HPDE6-E6E7 (cell line): ENCODE results near the gene DLX3.
A peak's percentile ranks its signal among the peaks of the same experiment; 100 is the strongest.

ENCODE experiments used
- DNase-seq: peaks from one replicate; pipeline ENCODE4 v3.0.0; 2011; ENCODE audit warnings: missing footprints; ENCODE audit errors: extremely low spot score

The DLX3 gene

DNA sequence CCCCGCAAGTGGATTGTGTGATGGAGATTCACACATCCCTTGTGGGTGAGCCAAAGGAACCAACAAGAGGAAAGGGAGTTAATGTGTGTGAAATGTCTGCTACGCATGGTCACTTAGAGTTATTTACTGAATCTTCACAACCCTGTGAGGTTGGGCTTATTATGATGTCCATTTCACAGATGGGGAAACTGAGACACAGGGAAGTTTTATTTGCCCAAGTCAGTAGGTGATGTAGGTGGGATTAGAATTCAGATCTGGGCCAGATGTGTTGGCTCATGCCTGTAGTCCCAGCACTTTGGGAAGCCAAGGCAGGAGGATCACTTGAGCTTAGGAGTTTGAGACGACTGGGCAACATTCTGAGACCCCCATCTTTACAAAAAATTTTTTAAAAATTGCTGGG lies 37.7 kb downstream of the DLX3 start:
- no peak for DNase-seq

DNA sequence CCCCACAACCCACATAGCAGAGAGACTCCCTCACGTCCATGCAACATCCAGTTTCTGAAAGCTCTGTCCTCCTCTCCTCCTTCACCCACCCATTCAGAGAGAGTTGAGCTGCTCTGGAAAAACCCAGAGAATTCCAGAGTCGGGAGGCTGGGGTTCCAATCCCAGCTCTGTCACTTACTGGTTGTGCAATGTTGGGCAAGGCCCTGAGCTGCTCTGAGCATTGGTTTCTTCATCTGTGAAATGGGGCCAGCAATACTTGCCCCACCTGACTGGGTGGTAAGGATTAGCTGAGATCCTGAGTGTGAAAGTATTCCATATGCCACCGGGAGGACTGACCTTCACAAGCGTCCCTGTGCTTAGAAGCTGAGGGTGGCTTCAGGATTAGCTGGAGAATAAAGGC lies 38.2 kb downstream of the DLX3 start:
- DNase-seq: no peak

DNA sequence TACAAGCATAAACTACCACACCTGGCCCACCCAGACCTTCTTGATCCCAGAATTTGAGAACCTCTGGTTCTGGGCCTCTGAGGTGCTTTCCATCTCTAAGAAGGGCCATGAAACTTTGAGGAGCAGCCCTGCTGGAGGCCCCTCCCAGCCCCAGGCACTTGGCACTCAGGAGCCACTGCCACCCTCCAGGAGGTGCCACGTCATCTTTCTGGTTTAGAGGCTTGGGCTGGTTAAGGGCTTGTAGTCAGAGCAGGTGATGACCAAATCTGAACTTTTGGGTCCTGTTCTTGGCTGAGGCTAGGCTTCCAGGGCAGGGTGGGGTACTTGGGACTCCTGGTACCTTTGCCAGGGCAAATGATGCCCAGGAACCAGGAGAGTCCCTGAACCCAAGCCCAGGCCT lies 39.9 kb downstream of the DLX3 start:
- DNase-seq: no peak

DNA sequence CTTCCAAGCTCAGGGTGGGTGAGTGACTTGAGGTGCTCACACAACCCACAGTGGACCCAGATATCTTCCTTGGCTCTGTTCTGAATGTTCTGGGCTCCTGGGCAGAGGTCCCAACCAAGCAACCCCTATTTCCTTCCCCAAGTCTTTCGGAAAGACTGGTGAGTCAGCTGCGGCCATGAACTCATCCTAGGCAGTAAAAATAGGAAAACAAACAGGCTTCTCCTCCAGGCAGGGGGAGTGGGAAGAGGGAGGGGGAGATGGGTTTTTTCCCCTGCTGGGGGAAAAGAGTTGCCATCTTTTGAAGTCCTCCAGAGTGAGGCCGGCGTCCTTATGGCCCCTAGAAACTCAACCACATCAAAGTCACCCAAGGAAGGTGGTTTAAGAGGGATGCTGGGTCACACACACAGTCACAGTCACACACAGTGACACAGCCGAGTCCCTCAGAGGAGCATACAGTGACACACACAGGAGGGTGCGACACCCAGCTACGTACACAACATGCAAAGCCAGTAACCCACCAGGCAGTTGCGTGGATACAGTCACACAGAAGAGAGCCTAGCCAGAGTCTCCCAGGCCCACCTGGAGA lies 42.0 kb downstream of the DLX3 start:
- no peak for DNase-seq

DNA sequence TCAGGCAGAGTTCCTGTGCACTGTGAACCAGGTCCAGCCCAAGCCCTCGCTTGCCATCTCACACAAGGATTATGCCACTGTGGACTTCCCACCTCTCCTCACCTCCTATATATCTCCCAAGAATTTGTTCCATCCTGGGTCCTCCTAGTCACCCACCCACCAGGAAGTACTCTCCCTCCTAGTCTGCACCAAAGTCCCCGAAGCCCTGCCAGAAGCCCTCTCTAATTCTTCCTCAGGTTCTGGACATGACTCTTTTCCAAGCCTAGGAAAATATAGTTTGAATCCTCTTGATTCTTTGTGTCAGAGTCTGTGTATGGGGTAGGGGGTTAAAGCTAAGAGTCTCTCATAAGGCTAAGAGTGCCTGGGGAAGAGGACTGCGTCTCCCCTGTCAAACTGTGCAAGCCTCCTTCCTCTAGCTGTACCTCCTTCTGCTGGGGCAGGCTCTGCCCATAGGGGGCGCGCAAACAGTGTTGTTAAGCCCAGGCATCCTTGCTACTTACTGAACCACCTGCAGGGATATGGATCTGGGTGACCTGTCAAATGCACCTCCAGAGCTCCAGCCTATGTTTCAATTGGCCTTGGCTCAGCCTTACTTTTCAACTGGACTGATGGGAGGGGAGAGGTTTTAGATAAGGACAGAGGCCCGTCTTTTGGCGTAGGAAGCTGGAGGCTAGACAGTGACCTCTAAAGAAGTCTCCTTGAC lies 42.7 kb downstream of the DLX3 start:
- DNase-seq: peak; percentile 87

- DNase-seq: no peak
These were observed 43.5 kb downstream of the DLX3 start for GRCh38 chr17:49951362-49952082.

- DNase-seq: no peak
These were observed 45.4 kb downstream of the DLX3 start for GRCh38 chr17:49949634-49950033.

DNA sequence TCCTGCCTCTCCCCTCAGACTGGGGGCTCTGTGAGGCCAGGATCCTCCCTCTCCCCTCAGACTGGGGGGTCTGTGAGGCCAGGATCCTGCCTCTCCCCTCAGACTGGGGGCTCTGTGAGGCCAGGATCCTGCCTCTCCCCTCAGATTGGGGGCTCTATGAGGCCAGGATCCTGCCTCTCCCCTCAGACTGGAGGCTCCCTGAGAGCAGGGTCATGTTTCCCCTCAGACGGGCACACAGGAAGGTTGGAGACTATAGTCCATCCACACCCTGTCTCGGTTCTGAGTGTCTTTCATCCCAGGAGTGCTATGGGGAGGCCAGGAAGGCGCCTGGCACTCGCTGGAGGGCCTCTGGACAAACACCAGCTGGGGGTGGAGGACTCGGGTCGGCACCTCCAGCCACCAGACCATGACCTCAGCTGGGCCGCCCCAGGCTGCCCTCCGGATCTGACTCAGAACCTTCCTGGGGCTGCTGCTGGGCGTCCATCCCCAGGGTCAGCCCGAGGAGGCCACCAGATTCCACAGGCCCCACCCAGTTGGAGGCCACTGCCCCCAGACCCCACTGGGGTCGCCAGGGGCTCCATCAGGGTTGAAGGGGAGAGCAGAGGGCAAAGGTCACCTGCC lies 48.0 kb downstream of the DLX3 start:
- DNase-seq: no peak

GRCh38 chr17:49946208-49946607 lies 48.8 kb downstream of the DLX3 start:
- no peak for DNase-seq

DNA sequence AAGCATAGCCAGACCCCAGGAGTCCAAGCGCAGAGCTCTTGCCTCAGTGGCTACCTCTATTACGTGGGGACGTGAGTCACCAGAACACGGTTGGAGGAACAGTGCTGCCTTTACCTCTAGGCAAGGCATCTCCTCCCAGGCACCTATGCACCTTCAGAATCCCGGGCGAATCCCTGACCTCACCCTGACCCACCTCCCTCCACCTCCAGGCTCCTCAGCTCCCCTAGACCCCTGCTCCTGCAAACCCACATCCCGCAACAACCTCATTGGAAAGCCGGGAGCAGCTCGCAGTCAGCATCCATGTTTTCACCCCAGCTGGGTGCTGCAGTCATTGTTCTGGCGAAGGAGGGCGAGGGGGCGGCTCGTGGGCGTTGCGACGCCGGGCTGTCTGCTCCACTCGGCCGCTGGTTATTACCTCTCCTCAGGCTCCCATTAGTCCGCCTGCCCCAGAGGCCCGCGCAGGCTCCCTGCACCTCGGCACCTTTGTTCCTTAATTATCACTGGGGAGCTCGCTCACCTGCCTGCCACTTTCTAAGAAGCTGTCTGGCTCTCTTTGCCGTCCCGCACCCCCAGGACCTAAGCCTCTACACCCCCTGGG lies 50.7 kb downstream of the DLX3 start:
- no peak for DNase-seq

GRCh38 chr17:49942947-49943346 lies 52.1 kb downstream of the DLX3 start:
- DNase-seq: no peak

GRCh38 chr17:49941427-49941826 lies 53.6 kb downstream of the DLX3 start:
- no peak for DNase-seq
